NCI-H2196 treated with DMSO at 0.1 percent for 48 hours (cell line): ENCODE results near the gene FRRS1L.

Experiments used
- DNase-seq: peaks from one replicate; lab custom pipeline; 2025; ENCODE audit not compliant: unreplicated experiment; lab: John Stamatoyannopoulos, UW

Gene FRRS1L

DNA sequence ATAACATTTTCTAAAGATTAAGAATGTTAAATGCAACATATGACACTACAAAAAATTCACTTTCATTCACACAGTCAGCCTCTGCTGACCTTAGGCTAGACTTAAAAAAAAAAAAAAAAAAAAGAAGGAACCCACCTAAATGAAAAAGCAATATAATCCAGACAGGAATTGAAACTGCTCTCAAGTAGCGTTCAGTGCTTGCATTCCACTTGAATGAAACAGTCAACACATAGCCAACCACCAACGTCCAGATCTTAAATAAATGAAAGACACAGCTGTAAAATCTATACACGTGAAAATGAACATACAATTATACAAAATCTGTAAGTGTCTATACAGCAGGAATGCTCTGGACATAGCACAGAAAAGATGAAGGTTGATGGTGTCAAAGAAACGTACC is 58.7 kb downstream of the FRRS1L start:
- no peak for DNase-seq

DNA sequence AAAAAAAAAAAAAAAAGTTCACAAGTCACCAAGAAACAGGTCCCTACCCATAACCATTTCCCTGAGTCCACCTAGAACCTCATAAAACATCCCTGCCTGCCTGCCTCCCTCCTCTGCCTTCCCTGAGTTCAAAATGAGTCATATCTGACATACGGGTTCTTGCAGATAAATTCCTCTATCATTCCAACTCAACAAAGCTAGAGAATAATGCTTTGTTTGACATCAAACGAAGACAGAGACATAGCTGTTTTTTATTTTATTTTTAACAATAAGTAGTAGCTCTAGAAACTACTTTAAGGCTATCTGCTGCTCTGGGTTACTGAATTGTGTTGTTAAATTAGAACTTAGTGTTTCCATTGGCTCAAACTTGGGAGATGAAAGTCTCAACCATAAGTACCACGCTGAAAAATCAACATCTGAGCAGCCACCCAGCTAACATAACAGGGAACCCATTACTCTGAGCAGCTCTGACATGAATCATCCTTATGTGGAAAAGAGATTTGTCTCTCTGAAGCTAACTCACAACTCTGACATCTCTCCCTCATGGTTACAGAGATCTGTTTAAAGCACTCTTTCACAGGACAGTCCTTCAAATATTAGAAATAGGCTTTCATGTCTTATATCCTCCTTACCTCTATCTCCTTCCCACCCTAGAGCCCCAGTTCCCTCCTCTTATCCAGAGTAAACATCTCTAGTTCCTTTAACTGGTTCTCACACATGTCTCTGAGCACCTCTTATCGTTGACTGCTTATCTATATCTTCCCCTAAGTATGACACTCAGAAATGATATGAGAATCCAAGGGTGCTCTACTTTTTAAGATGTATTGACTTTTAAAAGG is 59.4 kb downstream of the FRRS1L start:
- no peak for DNase-seq

DNA sequence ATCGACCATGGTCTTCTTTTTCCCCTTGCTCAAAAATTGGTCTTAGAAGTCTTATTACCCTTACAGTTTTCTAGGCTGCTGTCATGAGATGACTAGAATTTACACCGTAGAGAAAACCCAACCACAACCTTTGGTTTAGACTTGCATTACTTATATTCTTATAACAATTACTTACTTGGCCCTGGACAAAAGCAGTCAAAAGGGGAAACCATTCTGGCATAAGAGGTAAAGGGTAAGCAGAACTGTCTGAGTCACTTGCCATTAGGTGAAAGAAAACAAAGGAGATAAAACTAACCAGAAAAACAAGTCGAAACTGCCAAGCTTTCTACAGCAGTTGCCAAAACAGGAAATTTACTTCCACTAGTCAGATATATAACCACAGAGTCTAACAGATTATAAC is 65.2 kb downstream of the FRRS1L start:
- peak; percentile 12 for DNase-seq

DNA sequence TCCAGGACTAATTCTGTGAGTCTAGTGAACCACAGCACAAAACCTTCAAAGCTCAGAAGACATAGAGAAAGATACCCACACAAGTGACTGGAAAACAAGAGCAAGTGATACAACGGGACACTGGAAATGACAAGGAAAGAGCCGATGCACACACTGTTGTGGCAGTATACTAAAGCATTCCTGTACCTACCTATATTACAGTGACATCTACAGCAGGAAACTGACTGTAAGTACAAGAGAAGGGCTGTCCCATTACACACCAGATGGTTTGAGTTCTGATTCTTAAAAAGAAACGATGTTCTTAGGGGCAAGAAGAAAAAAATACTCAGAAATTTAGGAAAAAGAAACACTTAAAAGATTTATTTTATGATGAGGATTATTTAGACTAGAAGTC is 65.8 kb downstream of the FRRS1L start:
- DNase-seq = no peak

DNA sequence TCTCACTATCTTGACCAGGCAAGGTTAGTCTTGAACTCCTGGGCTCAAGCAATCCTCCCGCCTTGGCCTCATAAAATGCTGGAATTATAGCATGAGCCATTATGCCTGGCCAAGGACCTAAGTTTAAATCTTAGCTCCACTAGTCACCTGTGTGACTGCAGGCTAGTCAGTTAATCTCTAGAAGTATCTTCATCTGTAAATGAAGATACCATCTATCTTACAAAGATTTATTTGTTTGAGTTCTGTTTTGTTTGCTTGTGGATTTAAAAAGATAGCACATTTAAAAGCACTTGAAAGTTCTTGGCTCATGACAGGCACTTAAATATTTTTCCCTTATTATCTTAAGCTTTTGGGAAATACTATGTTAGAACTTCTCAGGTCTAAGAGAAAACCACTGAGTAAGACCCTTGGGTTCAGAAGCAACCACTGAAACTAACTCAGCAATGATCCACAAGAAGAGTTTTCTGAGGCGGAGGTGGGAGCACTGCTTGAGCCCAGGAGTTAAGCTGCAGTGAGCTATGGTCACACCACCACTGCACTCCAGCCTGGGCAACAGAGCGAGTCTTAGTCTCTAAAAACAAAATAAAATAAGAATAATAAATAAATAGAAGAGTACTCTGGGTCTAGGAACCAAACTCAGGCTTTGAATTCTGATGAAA is 66.4 kb downstream of the FRRS1L start:
- DNase-seq = no peak

DNA sequence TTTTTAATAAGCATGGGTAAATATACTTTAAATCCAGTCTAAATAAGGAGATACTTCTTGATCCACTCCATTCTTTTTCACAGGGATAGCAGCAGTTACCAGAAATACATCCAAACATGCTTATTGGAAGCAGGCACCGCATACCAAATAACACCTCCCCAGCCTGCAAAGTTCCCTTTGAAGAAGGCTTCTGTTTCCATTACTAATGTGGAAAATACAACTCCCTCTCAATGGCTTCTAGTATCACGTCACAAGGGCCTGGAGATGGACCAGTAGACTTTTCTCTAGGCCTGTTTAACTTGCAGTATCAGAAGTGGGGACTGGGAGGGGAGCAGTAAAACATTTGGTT is 68.1 kb downstream of the FRRS1L start:
- DNase-seq = no peak

DNA sequence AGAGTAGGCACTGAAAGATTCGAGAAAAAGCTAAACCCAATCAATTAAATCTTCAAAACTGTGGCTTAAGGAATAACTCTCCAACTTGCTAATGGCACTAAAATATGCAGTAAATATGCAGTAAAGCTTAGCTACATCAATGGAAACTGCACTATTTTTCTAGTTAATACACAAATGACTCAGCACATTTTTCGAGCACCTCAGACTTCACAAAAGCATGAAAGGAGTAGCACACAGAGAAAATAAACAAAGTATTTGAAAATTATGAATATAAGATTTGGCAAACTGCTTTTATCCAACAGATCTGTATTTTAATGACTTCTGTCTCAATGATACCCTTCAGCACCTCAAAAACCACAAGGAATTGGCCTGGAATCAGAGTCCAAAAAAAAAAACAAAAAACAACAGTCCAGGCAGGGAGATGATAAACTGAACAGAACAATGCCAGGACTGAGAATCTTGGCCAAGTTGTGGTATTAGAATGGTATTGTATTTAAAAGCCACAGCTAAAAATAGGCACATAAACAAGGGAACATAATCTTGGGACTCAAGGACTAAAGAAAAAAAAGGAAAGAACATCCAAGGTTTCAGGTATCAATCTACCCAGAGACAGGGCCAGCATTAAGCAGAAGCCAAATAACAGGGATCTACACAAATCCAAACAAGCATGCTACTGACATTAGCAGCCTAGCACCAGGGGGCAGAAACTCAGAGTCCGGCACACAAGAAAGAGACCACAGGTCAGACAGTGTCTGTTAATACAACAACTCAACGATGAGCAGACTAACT is 68.7 kb downstream of the FRRS1L start:
- peak; percentile 86 for DNase-seq

DNA sequence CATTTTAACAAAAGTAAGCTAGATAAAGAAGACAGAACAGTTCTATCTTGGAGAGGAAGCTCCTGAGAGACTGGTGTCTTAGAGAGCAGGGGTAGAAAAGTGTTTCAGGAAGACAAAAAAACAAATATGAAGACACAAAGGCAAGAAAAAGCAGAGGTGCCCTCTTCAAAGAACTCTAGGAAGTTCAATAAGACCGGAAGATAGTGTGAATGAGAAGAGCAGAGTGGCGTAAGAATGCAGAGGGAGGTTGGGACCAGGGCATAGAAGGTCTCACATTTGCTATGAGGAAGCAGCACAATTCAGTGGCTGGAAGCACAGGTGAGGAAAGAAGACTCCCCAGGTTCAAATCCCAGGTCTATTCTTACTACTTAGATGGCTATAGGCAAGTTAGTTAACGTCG is 69.9 kb downstream of the FRRS1L start:
- no peak for DNase-seq

DNA sequence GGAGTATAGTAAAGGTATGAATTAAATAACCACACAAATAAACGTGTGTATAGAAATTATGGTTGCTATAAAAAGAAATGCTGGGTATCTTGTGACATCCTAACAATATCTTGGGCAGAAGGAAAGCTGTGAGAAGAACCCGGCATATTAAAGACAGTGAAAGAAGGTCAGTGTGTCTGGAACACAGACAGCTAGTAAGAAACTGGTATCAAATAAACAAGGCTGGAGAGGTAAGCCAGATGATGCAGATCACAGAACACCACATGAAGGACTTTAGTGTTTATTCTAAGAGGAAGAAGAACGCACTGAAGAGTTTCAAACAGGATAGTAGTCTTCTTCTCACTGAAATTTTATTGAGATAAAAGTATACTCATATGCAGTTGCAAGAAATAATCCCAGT is 71.7 kb downstream of the FRRS1L start:
- no peak for DNase-seq

DNA sequence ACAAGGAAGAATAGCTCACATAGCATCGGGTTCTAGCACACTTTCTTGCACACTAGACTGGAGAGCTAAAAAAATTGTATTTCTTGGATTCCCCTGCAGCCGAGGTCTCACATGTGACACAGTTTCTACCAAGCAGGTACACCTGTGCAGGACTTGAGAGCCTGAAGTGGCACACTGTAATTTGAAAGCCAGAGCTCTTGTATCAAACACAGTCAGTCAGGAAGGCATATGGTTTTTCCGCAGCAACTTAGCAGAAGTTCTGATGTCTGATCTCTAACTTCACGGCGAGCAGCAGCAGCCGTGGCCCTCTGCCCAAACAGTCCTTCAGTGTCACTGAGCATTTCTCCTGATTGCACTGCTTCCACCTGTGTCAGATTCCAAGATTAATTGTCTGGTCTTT is 72.8 kb downstream of the FRRS1L start:
- no peak for DNase-seq

DNA sequence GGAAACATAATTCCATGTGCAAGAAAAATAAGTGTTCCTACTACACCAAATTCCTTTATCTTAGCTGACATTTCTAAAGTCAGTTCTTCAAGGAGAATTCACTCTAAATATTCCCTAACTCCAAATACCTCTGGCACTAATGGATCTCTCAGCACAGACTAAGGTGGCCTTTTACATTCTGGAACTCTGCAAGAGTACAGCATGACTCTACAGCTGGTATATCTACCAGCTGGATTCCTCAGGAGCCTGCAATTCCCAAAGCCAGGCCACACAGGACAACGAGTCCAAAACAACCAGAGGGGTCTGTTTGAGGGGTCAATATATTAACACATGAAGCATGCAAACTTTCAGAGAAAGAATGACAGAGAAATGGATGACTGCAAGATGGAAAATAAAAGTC is 74.5 kb downstream of the FRRS1L start:
- no peak for DNase-seq

DNA sequence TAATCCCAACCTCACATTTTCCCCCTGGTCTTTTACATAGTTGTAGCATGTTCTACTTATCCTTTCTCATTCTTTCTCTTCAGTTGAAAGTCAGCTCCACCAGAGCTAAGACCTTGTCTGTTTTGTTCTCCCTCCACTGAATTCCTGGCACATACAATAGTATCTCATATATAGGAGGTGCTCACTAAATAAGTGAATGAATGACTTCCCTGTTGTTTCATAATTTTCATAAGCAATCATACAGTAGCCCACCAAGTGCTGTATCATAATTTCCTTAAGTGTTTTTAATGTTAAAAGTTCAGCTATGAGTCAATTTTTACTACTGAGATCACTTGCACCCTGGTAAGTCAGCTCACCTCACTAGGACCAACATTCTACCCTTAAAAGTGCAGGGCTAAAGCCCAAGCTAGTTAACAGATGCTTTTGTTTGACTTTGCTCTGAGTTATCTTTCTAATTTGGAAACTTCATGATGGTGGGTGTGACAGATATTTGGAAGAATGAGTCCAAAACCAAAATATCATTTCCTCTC is 74.9 kb downstream of the FRRS1L start:
- no peak for DNase-seq

DNA sequence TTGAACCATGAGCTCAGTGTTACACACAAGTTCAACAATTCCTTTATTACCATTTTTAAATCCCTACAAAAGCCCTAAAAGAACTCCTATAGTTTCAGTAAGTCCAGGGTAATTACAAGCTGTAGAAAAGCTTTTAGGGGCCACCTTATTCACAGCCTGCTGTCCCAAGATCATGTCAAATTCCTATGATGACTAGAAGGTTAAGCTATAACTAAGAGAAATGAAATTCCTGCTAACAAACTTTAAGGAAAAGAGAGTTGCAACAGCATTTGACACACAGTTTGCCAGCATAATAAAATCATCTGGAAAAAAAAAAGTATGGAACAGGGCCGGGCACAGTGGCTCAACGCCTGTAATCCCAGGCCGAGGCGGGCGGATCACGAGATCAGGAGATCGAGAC is 78.8 kb downstream of the FRRS1L start:
- no peak for DNase-seq

DNA sequence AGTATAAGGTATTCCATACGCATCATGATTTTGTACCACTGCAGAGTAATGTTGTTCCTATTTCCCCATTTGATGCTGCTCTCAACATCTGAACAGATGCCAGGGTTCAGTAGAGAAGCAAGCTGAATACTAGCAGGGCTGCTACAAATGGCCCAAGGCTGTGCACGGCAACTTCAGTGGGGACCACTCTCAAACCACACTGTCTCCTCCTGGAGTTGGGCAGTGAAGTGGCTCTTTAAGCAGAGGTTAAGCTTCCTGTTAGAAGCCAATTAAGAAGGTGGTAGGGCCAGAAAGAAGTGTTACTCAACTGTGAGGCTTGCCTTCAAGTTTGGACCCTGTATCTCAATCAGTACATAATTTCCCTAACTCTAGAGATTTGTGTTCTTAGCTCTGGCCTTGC is 79.3 kb downstream of the FRRS1L start:
- DNase-seq = no peak

DNA sequence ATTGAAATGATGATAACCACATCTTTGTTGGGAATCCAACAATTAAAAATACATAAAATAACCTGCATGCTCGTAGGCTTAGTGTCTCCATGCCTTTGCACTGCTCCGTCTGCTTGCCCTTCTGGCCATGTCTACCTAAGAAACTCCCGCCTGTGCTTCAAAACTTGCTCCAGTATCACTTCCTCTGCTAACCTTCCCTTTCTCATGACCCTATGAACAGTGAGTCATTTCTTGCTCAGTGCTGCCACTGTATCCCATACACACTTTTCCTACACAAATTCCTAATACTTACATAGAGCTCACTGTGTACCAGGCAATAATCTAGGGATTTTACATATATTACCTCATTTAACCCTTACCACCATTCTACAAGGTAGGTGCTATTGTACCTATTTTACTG is 80.8 kb downstream of the FRRS1L start:
- DNase-seq = no peak

DNA sequence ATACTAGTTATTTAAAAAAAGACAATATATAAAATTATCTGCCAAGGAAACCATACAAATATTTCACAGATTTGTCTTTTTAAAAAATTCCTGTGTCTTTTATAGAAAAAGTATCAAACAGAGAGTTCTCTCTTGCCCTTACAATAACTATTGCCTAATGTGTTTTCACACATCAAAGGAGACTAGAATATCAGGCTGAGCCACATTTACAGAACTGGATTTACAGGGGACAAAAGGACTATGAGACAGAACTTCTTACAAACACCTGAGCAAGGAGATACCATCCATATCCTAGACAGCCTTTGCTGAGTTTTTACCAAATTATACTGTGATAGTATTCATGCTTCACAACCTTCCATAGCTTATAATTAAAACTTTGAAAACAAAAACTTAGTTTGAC is 81.5 kb downstream of the FRRS1L start:
- DNase-seq = no peak

DNA sequence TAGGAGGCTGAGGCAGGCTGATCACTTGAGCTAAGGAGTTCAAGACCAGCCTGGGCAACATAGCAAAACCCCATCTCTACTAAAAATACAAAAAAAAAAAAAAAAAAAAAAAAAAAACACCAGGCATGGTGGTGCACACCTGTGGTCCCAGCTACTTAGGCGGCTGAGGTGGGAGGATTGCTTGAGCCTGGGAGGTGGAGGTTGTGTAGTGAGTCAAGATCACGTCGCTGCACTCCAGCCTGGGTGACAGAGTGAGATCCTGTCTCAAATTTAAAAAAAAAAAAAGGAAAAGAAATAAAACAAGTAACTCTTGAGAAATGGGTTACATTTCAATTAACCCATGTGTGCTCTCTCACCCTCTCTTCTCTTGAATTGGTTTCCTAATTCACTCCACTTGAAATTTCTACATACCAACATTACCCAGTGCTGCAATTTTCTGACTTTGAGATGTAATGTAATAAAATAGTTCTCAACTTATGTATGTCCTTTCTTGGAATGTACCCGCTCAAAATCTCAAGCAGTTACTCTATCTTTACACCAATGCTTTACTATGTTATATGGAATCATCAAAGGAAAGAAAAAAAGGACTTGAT is 83.1 kb downstream of the FRRS1L start:
- DNase-seq = no peak

DNA sequence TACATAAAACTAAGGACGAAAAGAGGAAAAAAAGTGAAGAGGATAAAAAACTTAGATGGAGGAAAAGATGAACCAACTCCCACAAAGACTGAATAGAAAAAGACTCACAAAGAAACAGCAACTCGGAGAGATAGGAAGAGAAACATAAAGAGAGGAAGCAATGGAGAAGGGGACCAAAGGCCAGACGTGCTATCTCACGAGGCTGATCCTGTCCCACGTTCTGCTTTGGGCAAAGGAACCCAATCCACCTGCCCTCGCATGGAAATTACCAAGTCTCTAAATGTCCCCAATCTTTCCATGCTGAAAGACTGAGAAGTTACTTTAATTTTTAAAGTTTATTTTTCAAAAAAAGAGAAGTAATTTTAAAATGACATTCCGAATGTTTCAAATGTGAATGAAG is 83.9 kb downstream of the FRRS1L start:
- no peak for DNase-seq

DNA sequence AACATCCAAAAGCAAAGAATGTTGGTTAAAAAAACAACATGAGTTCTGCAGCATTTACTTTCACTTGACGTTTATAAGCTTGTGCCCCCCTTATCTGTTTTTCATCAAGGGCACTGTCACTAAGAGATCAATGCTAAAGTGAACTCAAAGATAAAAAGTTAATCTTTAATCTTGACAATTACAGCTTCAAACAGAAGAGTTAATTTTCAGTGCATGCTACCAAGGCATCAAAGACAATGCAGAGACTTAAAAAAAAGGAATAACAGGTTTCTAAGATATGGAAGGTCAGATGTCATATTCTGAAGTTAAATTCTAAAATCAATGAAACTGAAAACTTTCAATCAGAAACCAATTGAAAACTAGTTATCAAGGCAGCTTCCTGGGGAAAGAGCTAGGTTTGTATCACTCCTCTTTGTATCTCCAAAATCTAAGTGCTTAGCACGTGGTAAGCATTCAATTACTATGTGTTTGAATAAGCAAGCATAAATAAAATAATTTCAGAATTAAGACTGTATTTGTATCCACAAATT is 84.9 kb downstream of the FRRS1L start:
- no peak for DNase-seq
